ENCODE results near the gene NATD1. TPM values are rescaled to one million over a fixed set of nuclear protein-coding genes. Genes with fewer than 3 reads are reported as not detected.

Gene NATD1
- polyA plus RNA-seq, 2 of the 4 experiments (the other 2 are of a cell fraction) = 1.1 to 1.6 TPM

DNA sequence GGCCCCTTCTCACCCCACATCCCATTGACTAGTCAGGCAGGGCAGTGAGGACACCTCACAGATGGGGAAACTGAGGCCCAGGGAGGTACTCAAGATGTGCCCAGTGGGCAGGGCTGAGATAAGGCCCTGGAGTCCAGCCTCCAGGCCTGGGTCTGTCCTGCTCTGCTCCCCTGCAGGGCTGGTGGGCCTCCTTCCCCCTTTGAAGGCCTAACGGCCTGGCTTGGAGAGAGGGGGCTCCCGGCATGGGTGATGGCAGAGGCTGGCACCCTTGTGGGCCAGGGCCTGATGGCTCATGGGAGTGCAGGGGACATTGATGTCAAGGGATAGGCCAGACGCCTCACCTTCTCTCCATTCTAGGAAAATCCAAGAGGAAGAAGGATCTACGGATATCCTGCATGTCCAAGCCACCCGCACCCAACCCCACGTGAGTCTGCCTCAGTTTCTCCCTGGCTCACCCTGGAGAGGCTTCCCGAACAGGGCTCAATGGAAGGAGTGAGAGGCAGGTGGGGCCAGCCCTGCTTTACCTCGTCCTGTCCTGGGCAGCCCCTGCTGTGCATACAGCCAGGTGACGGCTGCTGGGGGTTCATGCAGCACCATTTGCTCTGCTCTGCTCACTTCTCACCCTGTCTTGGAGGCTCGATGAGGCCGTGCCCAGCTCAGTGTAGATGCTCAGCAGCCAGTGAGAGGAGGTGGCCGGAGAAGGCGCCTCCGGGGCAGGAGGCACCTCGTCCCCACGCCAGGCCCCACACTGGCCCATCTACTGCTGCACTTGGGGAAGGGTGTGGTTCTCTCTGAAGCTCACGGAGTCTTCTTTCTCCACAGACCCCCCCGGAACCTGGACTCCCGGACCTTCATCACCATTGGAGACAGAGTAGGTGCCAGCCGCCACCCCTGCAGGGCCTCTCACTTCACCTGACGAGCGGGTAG is 45.1 kb upstream of the NATD1 start:
- H3K27ac ChIP-seq = no peak overlapping the region
- 62% methylated on average over 22 of the region's 22 CpGs for WGBS (ENCODE audit: missing lambda C conversion rate)
- no peak for DNase-seq (ENCODE audit: low read depth in 1 of 2, low spot score in 1 of 2)
- ATAC-seq = peak in 1 of 2 experiments; percentile 1; a peak in 3 of 6 replicates
- TF ChIP-seq KDM1A (IDR thresholded peaks at IDR 0.05; ENCODE audit: low read depth) (no peak), TP53 (CRISPR knock-in tag; IDR thresholded peaks at IDR 0.05) (no peak)
- TF ChIP-seq, protein P1, sequence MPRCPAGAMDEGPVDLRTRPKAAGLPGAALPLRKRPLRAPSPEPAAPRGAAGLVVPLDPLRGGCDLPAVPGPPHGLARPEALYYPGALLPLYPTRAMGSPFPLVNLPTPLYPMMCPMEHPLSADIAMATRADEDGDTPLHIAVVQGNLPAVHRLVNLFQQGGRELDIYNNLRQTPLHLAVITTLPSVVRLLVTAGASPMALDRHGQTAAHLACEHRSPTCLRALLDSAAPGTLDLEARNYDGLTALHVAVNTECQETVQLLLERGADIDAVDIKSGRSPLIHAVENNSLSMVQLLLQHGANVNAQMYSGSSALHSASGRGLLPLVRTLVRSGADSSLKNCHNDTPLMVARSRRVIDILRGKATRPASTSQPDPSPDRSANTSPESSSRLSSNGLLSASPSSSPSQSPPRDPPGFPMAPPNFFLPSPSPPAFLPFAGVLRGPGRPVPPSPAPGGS (IDR thresholded peaks at IDR 0.05) = no peak
- H3K4me3 ChIP-seq = no peak overlapping the region
- H3K4me1 ChIP-seq = no peaks in the 10 kb centered on the region
- H3K9me3 ChIP-seq = no peaks in the 10 kb centered on the region
- ChIA-PET POLR2A (interaction anchor here (0.7 kb wide), 1 partner anchor 16 kb away, joined by 3 read pairs; no protein-coding TSS in a partner anchor), CTCF (interaction anchor here (2.3 kb wide), 1 partner anchor 19 kb away, joined by 12 read pairs; no protein-coding TSS in a partner anchor)
- FAIRE-seq = no peak
- H3K4me2 ChIP-seq = no peak overlapping the region

DNA sequence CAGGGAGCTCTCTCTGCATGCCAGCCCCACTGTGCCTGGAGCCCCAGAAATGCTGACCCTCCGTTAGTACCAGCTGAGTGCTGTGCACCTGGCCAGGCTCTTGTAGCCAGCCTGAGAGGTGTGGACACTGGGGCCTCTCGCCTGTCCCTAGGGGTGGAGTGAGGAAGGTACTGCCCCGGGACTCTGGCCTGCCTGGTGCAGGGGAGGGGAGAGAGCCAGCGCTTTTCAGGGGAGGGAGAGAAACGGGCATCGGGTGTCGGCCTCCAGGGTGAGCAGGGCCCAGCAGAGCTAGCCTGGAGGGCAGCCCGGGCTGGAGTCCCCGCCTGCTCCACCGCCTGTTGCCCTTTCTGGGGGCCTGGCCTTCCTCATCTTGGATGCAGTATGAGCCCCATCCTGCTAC is 44.4 kb upstream of the NATD1 start:
- TF ChIP-seq ZNF302 (CRISPR knock-in tag; IDR thresholded peaks at IDR 0.05) = no peak
- no peak for TF ChIP-seq CEBPB (IDR thresholded peaks at IDR 0.05)
- TF ChIP-seq FOXS1 (CRISPR knock-in tag; IDR thresholded peaks at IDR 0.05) = no peak
- no peak for TF ChIP-seq HMGXB4 (CRISPR knock-in tag; IDR thresholded peaks at IDR 0.05; ENCODE audit: borderline replicate concordance)
- no peak for DNase-seq (ENCODE audit: low read depth in 1 of 2, low spot score in 1 of 2)
- Histone ChIP-seq H3K4me1 (no peaks in the 10 kb centered on the region), H3K4me2 (no peak overlapping the region), H3K4me3 (no peak overlapping the region), H3K27ac (no peak overlapping the region), H3K9me3 (no peaks in the 10 kb centered on the region)
- 47% methylated on average over 10 of the region's 10 CpGs for WGBS (ENCODE audit: missing lambda C conversion rate)
- peak; percentile 20 to 31 for ATAC-seq
- POLR2A ChIA-PET = no interaction called here
- no peak for FAIRE-seq
- CTCF ChIA-PET = interaction anchor here (0.6 to 2.3 kb wide), 2 partner anchors 18 to 214 kb away, joined by 3 to 12 read pairs; no protein-coding TSS in a partner anchor

- ChIA-PET CTCF (interaction anchor here (0.6 to 2.3 kb wide), 2 partner anchors 18 to 214 kb away, joined by 3 to 12 read pairs; no protein-coding TSS in a partner anchor), POLR2A (no interaction called here)
- no peak overlapping the region for H3K27ac ChIP-seq
- H3K4me1 ChIP-seq = no peaks in the 10 kb centered on the region
- DNase-seq (ENCODE audit: low read depth in 1 of 2, low spot score in 1 of 2) (no peak), ATAC-seq (no peak), FAIRE-seq (no peak)
- H3K4me2 ChIP-seq = no peak overlapping the region
- H3K9me3 ChIP-seq = no peaks in the 10 kb centered on the region
- TF ChIP-seq POLR2AphosphoS2 (conservative IDR thresholded peaks at IDR 0.05; ENCODE audit: low read length) = no peak
- TF ChIP-seq MAX (IDR thresholded peaks at IDR 0.05) = no peak
- TF ChIP-seq FOSB (CRISPR knock-in tag; IDR thresholded peaks at IDR 0.05) = no peak
- no peak for TF ChIP-seq JUN (IDR thresholded peaks at IDR 0.05)
- no peak overlapping the region for H3K4me3 ChIP-seq
- WGBS (ENCODE audit: missing lambda C conversion rate) = 67% methylated on average over 10 of the region's 10 CpGs
These were observed 43.9 kb upstream of the NATD1 start for GRCh38 chr17:21297026-21297520.

- no peak for FAIRE-seq
- no peaks in the 10 kb centered on the region for H3K9me3 ChIP-seq
- H3K27ac ChIP-seq = no peak overlapping the region
- TF ChIP-seq MAZ (IDR thresholded peaks at IDR 0.05; ENCODE audit: borderline replicate concordance, low read depth, low read length) = no peak
- TF ChIP-seq ZFP36 (IDR thresholded peaks at IDR 0.05; ENCODE audit: borderline replicate concordance, partially characterized antibody) = peak; percentile 78
- TF ChIP-seq KDM1A (IDR thresholded peaks at IDR 0.05; ENCODE audit: low read depth) = peak; percentile 35; the same call in 1 of the 2 replicates
- TF ChIP-seq MYC (IDR thresholded peaks at IDR 0.05; ENCODE audit: borderline replicate concordance, low read length) = no peak
- peak; percentile 36; the same call in 1 of the 2 replicates for TF ChIP-seq POLR2AphosphoS2 (conservative IDR thresholded peaks at IDR 0.05; ENCODE audit: low read length)
- no peak for TF ChIP-seq CEBPB (IDR thresholded peaks at IDR 0.05)
- no peak for TF ChIP-seq ESRRA (IDR thresholded peaks at IDR 0.05; ENCODE audit: borderline replicate concordance, low read length)
- H3K4me2 ChIP-seq = no peak overlapping the region
- H3K4me3 ChIP-seq = no peak overlapping the region
- POLR2A ChIA-PET = no interaction called here
- no peak for DNase-seq (ENCODE audit: low read depth in 1 of 2, low spot score in 1 of 2)
- no peak for ATAC-seq
- H3K4me1 ChIP-seq = no peaks in the 10 kb centered on the region
- WGBS (ENCODE audit: missing lambda C conversion rate) = 64% methylated on average over 22 of the region's 22 CpGs
- CTCF ChIA-PET = interaction anchor here (0.7 to 1.3 kb wide), 3 partner anchors 14 to 22 kb away, joined by 3 read pairs; no protein-coding TSS in a partner anchor
These were observed 43.2 kb upstream of the NATD1 start for GRCh38 chr17:21296097-21297025.

All from A549 (cell line).